Activated T-cell treated with anti-CD3 and anti-CD28 coated beads, Interleukin-2, amount 50 U/mL, for 72 hours (primary cell): ENCODE data around the gene MAP2K6. TPM values are rescaled to one million over a fixed set of nuclear protein-coding genes. Genes with fewer than 3 reads are reported as not detected.
"Not testable (repeated sequence)": the region's sequence is repeated elsewhere in the genome, so short reads cannot be mapped to it uniquely, and the experiment has no call there.

ENCODE experiments used
- ATAC-seq, 2 donors: fragments of 150-1000 bp; cut with Tn5 transposase; replicated peaks in 1 of 2; 2 replicates each; pipeline ENCODE4 v1.10.0; 2021; ENCODE audit warnings: moderate library complexity in 2 of 2, mild to moderate bottlenecking in 1 of 2
- DNase-seq, 2 donors: peaks; one replicate each; pipeline ENCODE4 v3.0.0; 2021 to 2022; ENCODE audit warnings: mixed read lengths in 1 of 2
- H3K27ac Mint-ChIP-seq: one replicate; pipeline ENCODE4 v1.8.0; 2022; ENCODE audit warnings: mild to moderate bottlenecking, moderate library complexity, mixed read lengths
- H3K27me3 Mint-ChIP-seq: one replicate; pipeline ENCODE4 v1.8.0; 2022; ENCODE audit warnings: low read depth, mixed read lengths
- H3K36me3 Mint-ChIP-seq, 2 donors: one replicate each; pipeline ENCODE4 v1.8.0; 2022; ENCODE audit warnings: mixed read lengths in 2 of 2, mild to moderate bottlenecking in 1 of 2; ENCODE audit not compliant: insufficient read depth in 2 of 2
- H3K4me1 Mint-ChIP-seq: one replicate; pipeline ENCODE4 v1.8.0; 2022; ENCODE audit warnings: low read depth, mixed read lengths
- H3K4me3 Mint-ChIP-seq, 2 donors: one replicate each; pipeline ENCODE4 v1.8.0; 2022; ENCODE audit warnings: mild to moderate bottlenecking in 2 of 2, mixed read lengths in 2 of 2, moderate library complexity in 2 of 2
- H3K9me3 Mint-ChIP-seq, 2 donors: one replicate each; pipeline ENCODE4 v1.8.0; 2022; ENCODE audit warnings: mixed read lengths in 2 of 2
- total RNA-seq, 2 donors: library from RNA; stranded (reverse); gene quantifications; one replicate each; pipeline ENCODE4 v1.2.3, GENCODE V29; 2022

The MAP2K6 gene
- total RNA-seq, 2 donors from 2014 or later: 2.2 to 3.5 TPM

DNA sequence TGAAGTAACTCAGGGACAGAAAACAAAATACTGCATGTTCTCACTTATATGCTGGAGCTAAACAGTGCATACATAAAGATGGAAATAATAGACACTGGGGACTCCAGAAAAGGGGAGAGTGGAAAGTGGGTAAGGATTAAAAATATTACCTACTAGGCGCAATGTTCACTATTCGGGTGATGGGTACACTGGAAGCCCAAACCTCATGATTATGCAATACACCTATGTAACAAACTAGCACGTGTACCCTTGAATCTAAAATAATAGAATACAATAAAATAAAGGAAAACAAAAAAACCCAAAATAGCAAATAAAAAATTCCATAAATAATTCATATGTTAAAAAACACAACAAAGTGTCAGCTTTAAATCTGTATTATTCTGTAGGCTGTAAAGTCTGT, 56.9 kb downstream of the MAP2K6 start:
- peaks cover 0 to 3% of the 10 kb centered on the region in 2 donors for H3K36me3 Mint-ChIP-seq

GRCh38 chr17:69473841-69474831, 59.6 kb downstream of the MAP2K6 start:
- peaks cover 0 to 3% of the 10 kb centered on the region in 2 donors for H3K36me3 Mint-ChIP-seq
- no peaks in the 10 kb centered on the region for H3K27me3 Mint-ChIP-seq
- H3K9me3 Mint-ChIP-seq: no peaks in the 10 kb centered on the region
- no peak for DNase-seq
- H3K4me3 Mint-ChIP-seq: no peak overlapping the region
- ATAC-seq: no peak
- H3K27ac Mint-ChIP-seq: no peak overlapping the region
- H3K4me1 Mint-ChIP-seq: peaks cover 16% of the 10 kb centered on the region

More for the DNA sequence above, 56.9 kb downstream of the MAP2K6 start:
- ATAC-seq (no peak), DNase-seq (no peak)
- H3K27me3 Mint-ChIP-seq: no peaks in the 10 kb centered on the region
- H3K27ac Mint-ChIP-seq: no peak overlapping the region
- no peaks in the 10 kb centered on the region for H3K9me3 Mint-ChIP-seq
- H3K4me1 Mint-ChIP-seq: peaks cover 18% of the 10 kb centered on the region
- no peak overlapping the region for H3K4me3 Mint-ChIP-seq

GRCh38 chr17:69477204-69477902, 62.9 kb downstream of the MAP2K6 start:
- DNase-seq (no peak), ATAC-seq (no peak)
- H3K27me3 Mint-ChIP-seq: no peaks in the 10 kb centered on the region
- no peak overlapping the region for H3K27ac Mint-ChIP-seq
- no peaks in the 10 kb centered on the region for H3K9me3 Mint-ChIP-seq
- peaks cover 4% of the 10 kb centered on the region for H3K4me1 Mint-ChIP-seq
- H3K36me3 Mint-ChIP-seq: peaks cover 0 to 3% of the 10 kb centered on the region in 2 donors
- no peak overlapping the region for H3K4me3 Mint-ChIP-seq

- H3K9me3 Mint-ChIP-seq: no peaks in the 10 kb centered on the region
- ATAC-seq (no peak), DNase-seq (no peak)
- peaks cover 0 to 3% of the 10 kb centered on the region in 2 donors for H3K36me3 Mint-ChIP-seq
- H3K4me1 Mint-ChIP-seq: peaks cover 4% of the 10 kb centered on the region
- no peaks in the 10 kb centered on the region for H3K27me3 Mint-ChIP-seq
- no peak overlapping the region for H3K4me3 Mint-ChIP-seq
- no peak overlapping the region for H3K27ac Mint-ChIP-seq
Measured at GRCh38 chr17:69477903-69478266, 63.4 kb downstream of the MAP2K6 start.

DNA sequence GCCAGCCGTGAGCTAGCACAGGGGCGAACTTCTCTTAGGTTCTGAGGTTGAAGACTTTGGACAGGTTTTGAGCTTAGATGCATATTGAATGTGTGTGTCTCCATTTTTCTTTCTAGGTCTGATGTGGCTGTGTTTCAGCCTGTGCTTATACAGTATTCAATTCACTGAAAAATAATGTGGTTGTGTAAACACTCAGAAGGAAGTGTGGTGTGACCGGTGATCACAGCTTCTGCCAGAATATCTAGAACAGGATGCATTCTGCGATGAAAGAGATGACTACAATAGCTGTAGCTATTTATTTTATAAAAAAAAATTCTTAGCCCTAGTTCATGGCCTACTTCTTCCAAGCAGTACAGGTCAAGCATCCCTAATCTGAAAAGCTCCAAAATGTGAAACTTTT, 64.4 kb downstream of the MAP2K6 start:
- Mint-ChIP-seq H3K4me3 (no peak overlapping the region), H3K27me3 (no peaks in the 10 kb centered on the region)
- ATAC-seq: no peak

GRCh38 chr17:69479756-69480155, 65.3 kb downstream of the MAP2K6 start:
- not testable (repeated sequence) for H3K4me3 Mint-ChIP-seq, H3K27me3 Mint-ChIP-seq, ATAC-seq, H3K9me3 Mint-ChIP-seq, H3K36me3 Mint-ChIP-seq, DNase-seq, H3K27ac Mint-ChIP-seq, H3K4me1 Mint-ChIP-seq

More for the DNA sequence above, 64.4 kb downstream of the MAP2K6 start:
- Mint-ChIP-seq H3K36me3 (peaks cover 0 to 3% of the 10 kb centered on the region in 2 donors), H3K9me3 (no peaks in the 10 kb centered on the region), H3K27ac (no peak overlapping the region), H3K4me1 (peaks cover 4% of the 10 kb centered on the region)
- DNase-seq: no peak

DNA sequence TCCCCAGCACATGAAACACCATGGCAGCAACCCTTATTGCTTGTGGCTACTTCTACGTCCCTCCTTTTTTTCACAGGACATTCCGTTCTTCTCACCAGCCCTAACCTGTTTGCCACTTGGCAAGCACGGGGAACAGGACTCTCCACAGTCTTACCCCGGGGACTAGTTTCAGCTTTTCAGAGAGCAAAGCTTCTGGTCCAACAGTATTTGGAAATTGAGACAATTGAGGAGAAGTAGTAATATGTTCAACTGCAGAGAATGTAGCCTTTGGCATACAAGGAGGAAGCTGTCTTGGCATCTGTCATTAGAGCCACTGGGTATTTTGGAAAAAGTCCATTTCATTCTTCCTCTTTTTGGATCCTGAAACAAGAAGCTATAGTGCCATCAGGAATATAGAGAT, 65.7 kb downstream of the MAP2K6 start:
- H3K4me3 Mint-ChIP-seq: no peak overlapping the region
- H3K4me1 Mint-ChIP-seq: peaks cover 4% of the 10 kb centered on the region
- H3K27ac Mint-ChIP-seq: no peak overlapping the region
- peaks cover 0 to 3% of the 10 kb centered on the region in 2 donors for H3K36me3 Mint-ChIP-seq
- ATAC-seq (no peak), DNase-seq (no peak)
- no peaks in the 10 kb centered on the region for H3K9me3 Mint-ChIP-seq
- H3K27me3 Mint-ChIP-seq: no peaks in the 10 kb centered on the region

- Mint-ChIP-seq H3K27me3 (no peaks in the 10 kb centered on the region), H3K9me3 (no peaks in the 10 kb centered on the region), H3K36me3 (no peaks in the 10 kb centered on the region), H3K27ac (no peak overlapping the region), H3K4me1 (peaks cover 10% of the 10 kb centered on the region), H3K4me3 (no peak overlapping the region)
- no peak for DNase-seq
- ATAC-seq: no peak
Measured at GRCh38 chr17:69485251-69485661, 70.8 kb downstream of the MAP2K6 start.

DNA sequence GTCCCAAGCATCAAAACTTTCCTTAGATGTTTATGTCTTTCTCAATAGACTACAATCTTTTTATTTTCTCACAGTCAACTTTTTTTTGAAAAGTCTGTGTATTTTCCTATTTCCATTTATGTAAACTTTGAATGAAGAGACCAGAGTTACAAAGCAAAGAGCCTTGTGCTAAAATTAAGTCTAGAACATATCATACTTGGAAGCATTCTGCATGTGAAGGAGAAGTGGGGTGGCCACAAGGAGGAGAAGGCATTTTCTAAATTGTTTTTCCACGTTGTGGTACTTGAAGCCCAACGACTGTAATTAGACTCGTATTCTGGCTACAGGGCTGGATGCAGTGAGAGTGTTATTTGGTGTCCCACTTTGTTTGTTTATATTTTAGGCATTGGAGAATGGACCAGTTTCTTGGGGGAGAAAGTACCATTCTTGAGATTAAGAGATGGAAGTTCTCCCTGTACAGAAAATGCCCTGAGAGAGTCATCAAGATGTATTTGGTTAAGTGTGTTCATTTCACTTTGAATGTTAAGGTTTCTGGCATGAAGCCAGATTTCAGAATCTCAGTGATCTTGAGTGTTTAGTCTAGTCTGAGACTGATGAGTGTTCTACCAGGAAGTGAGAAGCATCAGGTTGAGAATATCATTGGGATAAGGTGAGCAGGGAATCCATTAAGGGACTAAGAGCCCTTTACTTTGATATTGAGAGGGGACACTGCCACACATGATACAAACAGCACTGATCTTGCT, 71.6 kb downstream of the MAP2K6 start:
- no peaks in the 10 kb centered on the region for H3K27me3 Mint-ChIP-seq
- DNase-seq: peak in 1 of 2 donors; percentile 11
- no peaks in the 10 kb centered on the region for H3K36me3 Mint-ChIP-seq
- no peaks in the 10 kb centered on the region for H3K9me3 Mint-ChIP-seq
- ATAC-seq: peak; percentile 51 to 73
- H3K4me1 Mint-ChIP-seq: peaks cover 10% of the 10 kb centered on the region
- peak overlapping the region; percentile 43 for H3K27ac Mint-ChIP-seq
- H3K4me3 Mint-ChIP-seq: no peak overlapping the region

GRCh38 chr17:69486779-69487637, 72.5 kb downstream of the MAP2K6 start:
- DNase-seq (no peak), ATAC-seq (no peak)
- Mint-ChIP-seq H3K4me1 (peaks cover 10% of the 10 kb centered on the region), H3K9me3 (no peaks in the 10 kb centered on the region), H3K36me3 (no peaks in the 10 kb centered on the region), H3K27ac (no peak overlapping the region), H3K27me3 (no peaks in the 10 kb centered on the region), H3K4me3 (no peak overlapping the region)

DNA sequence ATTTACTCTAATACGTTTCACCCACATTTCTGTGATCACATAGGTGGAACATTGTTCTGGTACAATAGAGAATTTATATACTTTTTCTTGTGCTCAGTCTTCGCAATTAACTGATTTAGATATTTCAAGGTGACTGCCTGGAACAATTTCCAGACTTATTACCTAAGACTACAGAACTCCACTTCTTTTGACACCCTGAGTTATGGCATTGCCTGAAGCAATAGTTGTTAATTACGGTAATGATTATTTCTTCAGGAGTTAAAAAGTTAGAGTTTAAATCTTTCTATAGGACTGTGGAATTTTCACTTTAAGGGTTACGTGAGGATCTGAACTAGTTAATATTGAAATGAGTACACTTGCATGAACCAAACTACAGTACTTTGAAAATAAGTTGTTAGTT, 74.8 kb downstream of the MAP2K6 start:
- no peak for DNase-seq
- Mint-ChIP-seq H3K27me3 (no peaks in the 10 kb centered on the region), H3K4me1 (peaks cover 10% of the 10 kb centered on the region), H3K27ac (no peak overlapping the region), H3K4me3 (no peak overlapping the region), H3K9me3 (no peaks in the 10 kb centered on the region), H3K36me3 (no peaks in the 10 kb centered on the region)
- no peak for ATAC-seq

DNA sequence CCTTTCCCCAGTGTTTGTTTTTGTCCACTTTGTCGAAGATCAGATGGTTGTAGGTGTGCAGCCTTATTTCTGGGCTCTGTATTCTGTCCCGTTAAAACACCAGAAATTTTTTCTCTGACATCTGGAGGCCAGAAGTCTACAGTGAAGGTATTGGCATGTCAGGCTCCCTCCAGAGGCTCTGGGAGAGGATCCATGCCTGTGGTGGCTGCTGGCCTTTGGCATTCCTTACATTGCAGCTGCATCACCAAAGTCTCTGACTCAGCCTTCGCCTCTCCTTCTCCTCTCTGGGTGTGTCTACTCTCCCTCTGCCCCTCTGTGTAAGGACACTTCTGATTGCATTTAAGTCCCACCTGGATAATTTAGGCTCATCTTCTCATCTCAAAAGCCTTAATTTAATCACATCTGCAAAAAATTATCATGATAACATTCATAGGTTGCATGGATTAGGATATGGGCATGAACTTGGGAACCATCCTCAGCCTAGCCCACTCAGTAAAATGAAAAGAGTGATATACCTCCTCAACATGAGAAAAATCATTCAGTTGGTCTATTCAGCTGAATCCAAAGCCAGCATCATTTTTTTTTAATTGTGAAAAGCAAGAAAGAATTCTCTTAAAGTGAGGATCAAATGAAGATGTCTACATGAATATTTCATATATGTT, 78.0 kb downstream of the MAP2K6 start:
- ATAC-seq: no peak
- Mint-ChIP-seq H3K36me3 (no peaks in the 10 kb centered on the region), H3K27ac (no peak overlapping the region), H3K4me1 (no peaks in the 10 kb centered on the region), H3K4me3 (no peak overlapping the region), H3K27me3 (no peaks in the 10 kb centered on the region), H3K9me3 (no peaks in the 10 kb centered on the region)
- no peak for DNase-seq
